Naive thymus-derived CD4-positive, alpha-beta T cell (primary cell): ENCODE measurements around the gene ETS2. TPM values are rescaled to one million over a fixed set of nuclear protein-coding genes. Genes with fewer than 3 reads are reported as not detected.
A peak's percentile ranks its signal among the peaks of the same experiment; 100 is the strongest.

Source experiments
- ATAC-seq: fragments of 150-1000 bp; cut with Tn5 transposase; 2 replicates; pipeline ENCODE4 v1.10.0; 2021; ENCODE audit warnings: mild to moderate bottlenecking, moderate library complexity
- CTCF ChIA-PET: fragments of 350-600 bp; sonication (Branson Sonifier 250); formaldehyde crosslinking; loops from one replicate; lab custom pipeline; 2021; ENCODE audit warnings: antibody characterized with exemption; lab: Charles Lee
- POLR2A ChIA-PET: fragments of 350-600 bp; sonication (Branson Sonifier 250); formaldehyde crosslinking; loops from one replicate; lab custom pipeline; 2021; ENCODE audit warnings: antibody characterized with exemption, inconsistent platforms; lab: Charles Lee
- DNase-seq, 9 donors: peaks; one replicate each; pipeline versions ENCODE4 v3.0.0 to v3.0.0-alpha.2; 2020 to 2022; ENCODE audit warnings: mixed read lengths in 1 of 9
- H3K27ac ChIP-seq: one replicate; pipeline ENCODE4 v1.7.0; 2013; ENCODE audit warnings: mild to moderate bottlenecking, low read depth, low read length, moderate library complexity
- H3K27me3 ChIP-seq, 2 donors: one replicate each; pipeline ENCODE4 v1.7.0; 2013; ENCODE audit warnings: low read length in 2 of 2, mild to moderate bottlenecking in 2 of 2, moderate library complexity in 2 of 2; ENCODE audit not compliant: control insufficient read depth in 2 of 2, insufficient read depth in 2 of 2
- H3K36me3 ChIP-seq, 3 experiments: 1 replicate in 2 of 3; 2 replicates in 1 of 3; pipeline ENCODE4 v1.7.0; 2013; ENCODE audit warnings: low read length in 3 of 3, mild to moderate bottlenecking in 3 of 3, moderate library complexity in 1 of 3; ENCODE audit not compliant: insufficient read depth in 3 of 3, control insufficient read depth in 2 of 3
- H3K4me1 ChIP-seq, 2 donors: one replicate each; pipeline ENCODE4 v1.7.0; 2013; ENCODE audit warnings: low read length in 2 of 2, mild to moderate bottlenecking in 2 of 2, moderate library complexity in 1 of 2; ENCODE audit not compliant: control insufficient read depth in 2 of 2, insufficient read depth in 2 of 2
- H3K4me3 ChIP-seq: 2 replicates; pipeline ENCODE4 v1.7.0; 2013; ENCODE audit warnings: mild to moderate bottlenecking, low read length
- H3K9me3 ChIP-seq, 3 experiments: 1 replicate in 2 of 3; 2 replicates in 1 of 3; pipeline ENCODE4 v1.7.0; 2013; ENCODE audit warnings: low read length in 3 of 3; ENCODE audit not compliant: control insufficient read depth in 2 of 3
- H3K27ac Mint-ChIP-seq, 9 donors: one replicate each; pipeline ENCODE4 v1.8.0; 2020 to 2022; ENCODE audit warnings: mixed read lengths in 9 of 9, mild to moderate bottlenecking in 8 of 9, moderate library complexity in 5 of 9, inconsistent platforms in 2 of 9
- H3K27me3 Mint-ChIP-seq, 5 donors: one replicate each; pipeline ENCODE4 v1.8.0; 2021 to 2022; ENCODE audit warnings: mixed read lengths in 5 of 5, mild to moderate bottlenecking in 1 of 5
- H3K36me3 Mint-ChIP-seq, 5 donors: one replicate each; pipeline ENCODE4 v1.8.0; 2020 to 2022; ENCODE audit warnings: mixed read lengths in 5 of 5, mild to moderate bottlenecking in 3 of 5, inconsistent platforms in 1 of 5
- H3K4me1 Mint-ChIP-seq, 7 donors: one replicate each; pipeline ENCODE4 v1.8.0; 2020 to 2022; ENCODE audit warnings: mixed read lengths in 7 of 7, mild to moderate bottlenecking in 3 of 7, inconsistent platforms in 1 of 7
- H3K4me3 Mint-ChIP-seq, 10 donors: one replicate each; pipeline ENCODE4 v1.8.0; 2020 to 2022; ENCODE audit warnings: mild to moderate bottlenecking in 10 of 10, mixed read lengths in 10 of 10, moderate library complexity in 6 of 10, inconsistent platforms in 2 of 10
- H3K9me3 Mint-ChIP-seq, 11 donors: one replicate each; pipeline ENCODE4 v1.8.0; 2020 to 2022; ENCODE audit warnings: mixed read lengths in 11 of 11, mild to moderate bottlenecking in 4 of 11, inconsistent platforms in 1 of 11, moderate library complexity in 1 of 11
- intact Hi-C, 2 donors: fragments of 100-400 bp; cut with micrococcal nuclease; formaldehyde crosslinking; loops; one replicate each; pipeline ENCODE4 v1.15.1; 2023
- polyA plus RNA-seq, 2 donors: library from polyadenylated mRNA; unstranded; fragments of 300-500 nt; fragmentation: Illumina TruSeq; gene quantifications; one replicate each; pipeline ENCODE4 v1.2.3, GENCODE V29; 2021
- total RNA-seq, 6 experiments: library from RNA in 5 of 6; stranded (reverse) in 5 of 6; gene quantifications; 1 replicate in 5 of 6; 2 replicates in 1 of 6; pipeline ENCODE4 v1.2.3 and lab custom pipeline; 2021 to 2026

Gene ETS2
- total and polyA plus RNA-seq, 7 experiments from 2014 or later = 3.4 to 61.1 (median 17.1) TPM

GRCh38 chr21:38775733-38776132, 30.0 kb upstream of the ETS2 start:
- Histone ChIP-seq H3K27me3 (no peaks in the 10 kb centered on the region), H3K4me3 (no peak overlapping the region), H3K9me3 (no peaks in the 10 kb centered on the region), H3K4me1 (peaks cover 0 to 4% of the 10 kb centered on the region in 2 donors), H3K27ac (no peak overlapping the region), H3K36me3 (no peaks in the 10 kb centered on the region)
- POLR2A ChIA-PET = interaction anchor here (1.2 kb wide), 1 partner anchor 32 kb away, joined by 4 read pairs; no protein-coding TSS in a partner anchor
- intact Hi-C loops = no loop called here
- Mint-ChIP-seq H3K36me3 (peaks cover 0 to 12% (median 0%) of the 10 kb centered on the region in 5 donors), H3K4me3 (no peak overlapping the region), H3K27me3 (peaks cover 0 to 20% (median 0%) of the 10 kb centered on the region in 5 donors), H3K4me1 (peaks cover 0 to 41% (median 7%) of the 10 kb centered on the region in 7 donors), H3K9me3 (peaks cover 0 to 15% (median 5%) of the 10 kb centered on the region in 11 donors), H3K27ac (no peak overlapping the region)
- CTCF ChIA-PET = interaction anchor here (1.1 kb wide), 1 partner anchor 28 kb away, joined by 5 read pairs; no protein-coding TSS in a partner anchor
- ATAC-seq = no peak
- no peak for DNase-seq

- ChIA-PET CTCF (no interaction called here), POLR2A (interaction anchor here (1.2 to 1.3 kb wide), 2 partner anchors 9 to 30 kb away, joined by 4 to 5 read pairs; no protein-coding TSS in a partner anchor)
- ATAC-seq = no peak
- H3K4me3 ChIP-seq = no peak overlapping the region
- peaks cover 0 to 20% (median 4%) of the 10 kb centered on the region in 5 donors for H3K27me3 Mint-ChIP-seq
- H3K36me3 ChIP-seq = no peaks in the 10 kb centered on the region
- no peaks in the 10 kb centered on the region for H3K27me3 ChIP-seq
- no peak overlapping the region for H3K27ac Mint-ChIP-seq
- peaks cover 1 to 22% (median 8%) of the 10 kb centered on the region in 5 donors for H3K36me3 Mint-ChIP-seq
- no peak overlapping the region for H3K4me3 Mint-ChIP-seq
- H3K27ac ChIP-seq = no peak overlapping the region
- intact Hi-C loops = no loop called here
- peaks cover 0 to 43% (median 7%) of the 10 kb centered on the region in 7 donors for H3K4me1 Mint-ChIP-seq
- peaks cover 5 to 24% (median 9%) of the 10 kb centered on the region in 11 donors for H3K9me3 Mint-ChIP-seq
- H3K4me1 ChIP-seq = peaks cover 0 to 4% of the 10 kb centered on the region in 2 donors
- no peak for DNase-seq
- H3K9me3 ChIP-seq = peaks cover 0 to 4% (median 0%) of the 10 kb centered on the region in 3 experiments
These were observed 28.7 kb upstream of the ETS2 start for GRCh38 chr21:38777015-38777414.

GRCh38 chr21:38777531-38777930, 28.2 kb upstream of the ETS2 start:
- Histone ChIP-seq H3K27ac (no peak overlapping the region), H3K9me3 (peaks cover 0 to 9% (median 0%) of the 10 kb centered on the region in 3 experiments), H3K27me3 (no peaks in the 10 kb centered on the region), H3K4me1 (peaks cover 0 to 4% of the 10 kb centered on the region in 2 donors), H3K36me3 (no peaks in the 10 kb centered on the region), H3K4me3 (no peak overlapping the region)
- DNase-seq = no peak
- Mint-ChIP-seq H3K27me3 (peaks cover 0 to 20% (median 4%) of the 10 kb centered on the region in 5 donors), H3K4me1 (peaks cover 0 to 41% (median 7%) of the 10 kb centered on the region in 7 donors), H3K4me3 (no peak overlapping the region), H3K9me3 (peaks cover 6 to 29% (median 12%) of the 10 kb centered on the region in 11 donors), H3K36me3 (peaks cover 4 to 27% (median 11%) of the 10 kb centered on the region in 5 donors), H3K27ac (no peak overlapping the region)
- ChIA-PET CTCF (no interaction called here), POLR2A (interaction anchor here (1.3 kb wide), 1 partner anchor 9 kb away, joined by 5 read pairs; no protein-coding TSS in a partner anchor)
- peak; percentile 41 for ATAC-seq
- intact Hi-C loops = no loop called here

GRCh38 chr21:38780879-38781278, 24.9 kb upstream of the ETS2 start:
- intact Hi-C loops = loop anchor here in 1 of 2 donors (1.0 to 2.0 kb wide), 2 partner anchors 14 to 24 kb away; partner anchors contain the start of gene ETS2
- peaks cover 0 to 14% (median 0%) of the 10 kb centered on the region in 3 experiments for H3K9me3 ChIP-seq
- POLR2A ChIA-PET = no interaction called here
- CTCF ChIA-PET = no interaction called here
- peak overlapping the region in 1 of 9 donors; percentile 86 for H3K27ac Mint-ChIP-seq
- H3K4me3 Mint-ChIP-seq = peak overlapping the region in 1 of 10 donors; percentile 16
- H3K4me1 ChIP-seq = peaks cover 0 to 4% of the 10 kb centered on the region in 2 donors
- peak; percentile 22 for ATAC-seq
- no peaks in the 10 kb centered on the region for H3K27me3 ChIP-seq
- H3K36me3 ChIP-seq = no peaks in the 10 kb centered on the region
- peaks cover 0 to 11% (median 4%) of the 10 kb centered on the region in 5 donors for H3K27me3 Mint-ChIP-seq
- H3K9me3 Mint-ChIP-seq = peaks cover 9 to 40% (median 17%) of the 10 kb centered on the region in 11 donors
- no peak overlapping the region for H3K4me3 ChIP-seq
- no peak overlapping the region for H3K27ac ChIP-seq
- DNase-seq = no peak
- H3K36me3 Mint-ChIP-seq = peaks cover 4 to 33% (median 14%) of the 10 kb centered on the region in 5 donors
- H3K4me1 Mint-ChIP-seq = peaks cover 0 to 28% (median 7%) of the 10 kb centered on the region in 7 donors

GRCh38 chr21:38784458-38785266, 21.1 kb upstream of the ETS2 start:
- DNase-seq (no peak), ATAC-seq (no peak)
- Mint-ChIP-seq H3K4me1 (peaks cover 0 to 18% (median 0%) of the 10 kb centered on the region in 7 donors), H3K27ac (no peak overlapping the region), H3K36me3 (peaks cover 4 to 21% (median 13%) of the 10 kb centered on the region in 5 donors), H3K9me3 (peaks cover 5 to 25% (median 17%) of the 10 kb centered on the region in 11 donors), H3K27me3 (peaks cover 0 to 9% (median 0%) of the 10 kb centered on the region in 5 donors), H3K4me3 (no peak overlapping the region)
- H3K27me3 ChIP-seq = no peaks in the 10 kb centered on the region
- H3K36me3 ChIP-seq = no peaks in the 10 kb centered on the region
- ChIA-PET POLR2A (no interaction called here), CTCF (no interaction called here)
- H3K27ac ChIP-seq = no peak overlapping the region
- intact Hi-C loops = no loop called here
- peaks cover 0 to 14% (median 0%) of the 10 kb centered on the region in 3 experiments for H3K9me3 ChIP-seq
- no peaks in the 10 kb centered on the region for H3K4me1 ChIP-seq
- no peak overlapping the region for H3K4me3 ChIP-seq

- CTCF ChIA-PET = no interaction called here
These were observed 20.2 kb upstream of the ETS2 start for GRCh38 chr21:38785483-38785882.

More at GRCh38 chr21:38785483-38785882, 20.2 kb upstream of the ETS2 start:
- H3K27ac ChIP-seq = no peak overlapping the region
- no peaks in the 10 kb centered on the region for H3K4me1 ChIP-seq
- H3K36me3 ChIP-seq = no peaks in the 10 kb centered on the region
- Mint-ChIP-seq H3K27ac (no peak overlapping the region), H3K4me1 (peaks cover 0 to 15% (median 0%) of the 10 kb centered on the region in 7 donors), H3K36me3 (peaks cover 4 to 21% (median 13%) of the 10 kb centered on the region in 5 donors), H3K27me3 (peaks cover 0 to 9% (median 0%) of the 10 kb centered on the region in 5 donors), H3K9me3 (peaks cover 5 to 25% (median 17%) of the 10 kb centered on the region in 11 donors), H3K4me3 (no peak overlapping the region)
- POLR2A ChIA-PET = no interaction called here
- H3K27me3 ChIP-seq = no peaks in the 10 kb centered on the region
- H3K4me3 ChIP-seq = no peak overlapping the region
- no peak for ATAC-seq
- H3K9me3 ChIP-seq = peaks cover 0 to 14% (median 0%) of the 10 kb centered on the region in 3 experiments
- intact Hi-C loops = no loop called here
- no peak for DNase-seq
